GM23338 (cell line): ENCODE measurements around the gene RABGAP1L. TPM values are rescaled to one million over a fixed set of nuclear protein-coding genes. Genes with fewer than 3 reads are reported as not detected.

Experiments
- ATAC-seq: fragments of 200-7000 bp; cut with Tn5 transposase; 3 replicates; pipeline ENCODE4 v1.9.1; 2020
- DNase-seq: peaks from one replicate; pipeline ENCODE4 v3.0.0-alpha.2; 2015; ENCODE audit warnings: low spot score
- H2AFZ ChIP-seq: fragments of 200-600 bp; sonication (generic); 2 replicates; pipeline ENCODE4 v1.8.0; 2016; ENCODE audit warnings: antibody characterized with exemption, mild to moderate bottlenecking, moderate library complexity
- H3F3A ChIP-seq: fragments of 200-600 bp; sonication (generic); replicated peaks from 2 replicates; pipeline ENCODE4 v1.8.0; 2017; ENCODE audit warnings: antibody characterized with exemption, mixed run types, low read depth
- H3K27ac ChIP-seq: fragments of 200-600 bp; sonication (generic); 2 replicates; pipeline ENCODE4 v1.6.1; 2016; ENCODE audit warnings: low read depth
- H3K27me3 ChIP-seq: fragments of 200-600 bp; sonication (generic); 2 replicates; pipeline ENCODE4 v1.8.0; 2016; ENCODE audit warnings: mild to moderate bottlenecking, mixed run types, moderate library complexity; ENCODE audit not compliant: insufficient read depth
- H3K36me3 ChIP-seq: fragments of 200-600 bp; sonication (generic); 2 replicates; pipeline ENCODE4 v1.8.0; 2016; ENCODE audit warnings: mild to moderate bottlenecking; ENCODE audit not compliant: insufficient read depth
- H3K4me1 ChIP-seq: fragments of 200-600 bp; sonication (generic); 2 replicates; pipeline ENCODE4 v1.8.0; 2016; ENCODE audit warnings: mild to moderate bottlenecking, moderate library complexity; ENCODE audit not compliant: insufficient read depth
- H3K4me2 ChIP-seq: fragments of 200-600 bp; sonication (generic); 2 replicates; pipeline ENCODE4 v1.7.1; 2017; ENCODE audit warnings: mixed run types
- H3K4me3 ChIP-seq: fragments of 200-600 bp; sonication (generic); 2 replicates; pipeline ENCODE4 v1.6.1; 2016; ENCODE audit warnings: mixed run types
- H3K79me2 ChIP-seq: fragments of 200-600 bp; sonication (generic); replicated peaks from 2 replicates; pipeline ENCODE4 v1.8.0; 2017; ENCODE audit warnings: mild to moderate bottlenecking; ENCODE audit not compliant: insufficient read depth
- H3K9me2 ChIP-seq: fragments of 200-600 bp; sonication (generic); 2 replicates; pipeline ENCODE4 v1.8.0; 2017; ENCODE audit not compliant: insufficient read depth
- H4K20me1 ChIP-seq: fragments of 200-600 bp; sonication (generic); replicated peaks from 2 replicates; pipeline ENCODE4 v1.8.0; 2017; ENCODE audit warnings: mild to moderate bottlenecking; ENCODE audit not compliant: insufficient read depth
- H3K27ac Mint-ChIP-seq: 2 replicates; pipeline ENCODE4 v1.8.0; 2020; ENCODE audit warnings: inconsistent platforms, mild to moderate bottlenecking, moderate library complexity, mixed read lengths
- H3K27me3 Mint-ChIP-seq: 3 replicates; pipeline ENCODE4 v1.8.0; 2022; ENCODE audit warnings: low read depth, mild to moderate bottlenecking, moderate library complexity, mixed read lengths, inconsistent platforms; ENCODE audit not compliant: insufficient read depth, poor library complexity
- H3K36me3 Mint-ChIP-seq: 3 replicates; pipeline ENCODE4 v1.8.0; 2021; ENCODE audit warnings: low read depth, mild to moderate bottlenecking, inconsistent platforms, moderate library complexity, mixed read lengths
- H3K4me1 Mint-ChIP-seq: 3 replicates; pipeline ENCODE4 v1.8.0; 2020; ENCODE audit warnings: mild to moderate bottlenecking, inconsistent platforms, mixed read lengths
- H3K4me3 Mint-ChIP-seq: 3 replicates; pipeline ENCODE4 v1.8.0; 2021; ENCODE audit warnings: moderate library complexity, mild to moderate bottlenecking, inconsistent platforms, mixed read lengths
- H3K9me3 Mint-ChIP-seq: 3 replicates; pipeline ENCODE4 v1.8.0; 2020; ENCODE audit warnings: moderate library complexity, mild to moderate bottlenecking, inconsistent platforms, mixed read lengths
- CREB1 ChIP-seq: fragments of 250-450 bp; sonication (Bioruptor Pico); IDR thresholded peaks from 2 replicates; pipeline ENCODE4 v1.5.0; 2020; ENCODE audit warnings: low read depth, mild to moderate bottlenecking, moderate library complexity
- CTCF ChIP-seq, 2 experiments: fragments of 200-600 bp in 1 of 2; sonication (generic) in 1 of 2; conservative IDR thresholded peaks; 2 replicates each; pipeline versions ENCODE4 v1.5.1 to v1.6.1; 2016 to 2017; ENCODE audit warnings: antibody characterized with exemption in 2 of 2, low read depth in 2 of 2, mild to moderate bottlenecking in 2 of 2, moderate library complexity in 1 of 2
- ETS1 ChIP-seq: IDR thresholded peaks from 2 replicates; pipeline ENCODE4 v1.6.1; 2016; ENCODE audit warnings: antibody characterized with exemption
- EZH2 ChIP-seq: fragments of 200-600 bp; sonication (generic); IDR thresholded peaks from one replicate; pipeline ENCODE4 v1.8.0; 2017; ENCODE audit warnings: antibody characterized with exemption, mild to moderate bottlenecking, low read depth; ENCODE audit not compliant: unreplicated experiment
- EZH2phosphoT487 ChIP-seq: fragments of 200-600 bp; sonication (generic); IDR thresholded peaks from one replicate; pipeline ENCODE4 v1.8.1; 2018; ENCODE audit warnings: antibody characterized with exemption; ENCODE audit not compliant: unreplicated experiment
- JUNB ChIP-seq: IDR thresholded peaks from one replicate; pipeline ENCODE4 v1.6.1; 2016; ENCODE audit warnings: antibody characterized with exemption; ENCODE audit not compliant: unreplicated experiment
- POLR2AphosphoS5 ChIP-seq: IDR thresholded peaks from 2 replicates; pipeline ENCODE4 v1.6.1; 2016; ENCODE audit warnings: antibody characterized with exemption, low read depth
- REST ChIP-seq: IDR thresholded peaks from one replicate; pipeline ENCODE4 v1.6.1; 2018; ENCODE audit warnings: antibody characterized with exemption; ENCODE audit not compliant: unreplicated experiment
- STAT1 ChIP-seq: IDR thresholded peaks from one replicate; pipeline ENCODE4 v1.6.1; 2016; ENCODE audit warnings: antibody characterized with exemption; ENCODE audit not compliant: unreplicated experiment
- ZNF114 ChIP-seq: fragments of 250-450 bp; sonication (Bioruptor Pico); IDR thresholded peaks from 2 replicates; pipeline ENCODE4 v1.5.0; 2020; ENCODE audit warnings: mild to moderate bottlenecking, moderate library complexity
- ZNF331 ChIP-seq: fragments of 250-450 bp; sonication (Bioruptor Pico); IDR thresholded peaks from 2 replicates; pipeline ENCODE4 v1.5.0; 2020; ENCODE audit warnings: low read depth, mild to moderate bottlenecking, moderate library complexity
- ZNF462 ChIP-seq: fragments of 250-450 bp; sonication (Bioruptor Pico); IDR thresholded peaks from 2 replicates; pipeline ENCODE4 v1.5.0; 2020; ENCODE audit warnings: mild to moderate bottlenecking, moderate library complexity
- polyA plus RNA-seq: library from polyadenylated mRNA; unstranded; fragments of >200 nt; fragmentation: Nextera tagmentation; extraction: Ambion mirVana; gene quantifications from 2 replicates; pipeline ENCODE4 v1.2.1, GENCODE V29; 2016
- total RNA-seq: library from RNA; depleted of rRNA; stranded (reverse); fragments of >200 nt; shearing (Covaris generic); gene quantifications from 2 replicates; pipeline ENCODE4 v1.2.3, GENCODE V29; 2014

RABGAP1L gene
- total and polyA plus RNA-seq, 2 experiments from 2014 or later, result 83.2 to 136 TPM

GRCh38 chr1:174913225-174913903 lies 754.0 kb downstream of the RABGAP1L start (continued):
- TF ChIP-seq EZH2phosphoT487 (no peak), STAT1 (no peak), ZNF114 (no peak), CTCF (conservative IDR thresholded peaks at IDR 0.05; ENCODE audit: low read depth in 2 of 2) (no peak)

- peaks cover 57% of the 10 kb centered on the region for H4K20me1 ChIP-seq
- H3K27ac Mint-ChIP-seq, result no peak overlapping the region
- H3K27me3 ChIP-seq, result no peaks in the 10 kb centered on the region
- peaks cover 11% of the 10 kb centered on the region; the same call in 1 of the 2 replicates for H3K36me3 ChIP-seq
- H3K9me3 Mint-ChIP-seq, result peaks cover 2% of the 10 kb centered on the region; the same call in 1 of the 3 replicates
- no peak overlapping the region for H3K27ac ChIP-seq
- no peak overlapping the region for H3K4me2 ChIP-seq
- peaks cover 5% of the 10 kb centered on the region; the same call in 2 of the 3 replicates for H3K4me1 Mint-ChIP-seq
- no peaks in the 10 kb centered on the region; the same call in 1 of the 2 replicates for H3F3A ChIP-seq
- peaks cover under 1% of the 10 kb centered on the region for H3K27me3 Mint-ChIP-seq
- peaks cover 41% of the 10 kb centered on the region for H3K36me3 Mint-ChIP-seq
- no peaks in the 10 kb centered on the region for H3K9me2 ChIP-seq
- no peak overlapping the region for H2AFZ ChIP-seq
- no peak for DNase-seq
- H3K4me3 Mint-ChIP-seq, result no peak overlapping the region
- H3K79me2 ChIP-seq, result peaks cover 100% of the 10 kb centered on the region
- no peak overlapping the region for H3K4me3 ChIP-seq
- H3K4me1 ChIP-seq, result 0 out of 2 replicates have a peak, but pooled peaks cover 2% of the 10 kb centered on the region
- ATAC-seq, result no peak
- TF ChIP-seq POLR2AphosphoS5 (no peak), REST (no peak), ETS1 (no peak), EZH2phosphoT487 (no peak), ZNF331 (CRISPR knock-in tag) (no peak), CREB1 (CRISPR knock-in tag) (no peak), JUNB (no peak), ZNF462 (CRISPR knock-in tag) (no peak), STAT1 (no peak), EZH2 (no peak)
These were observed 755.7 kb downstream of the RABGAP1L start for GRCh38 chr1:174914991-174915390.
